H9 (cell line): ENCODE data around the gene METTL8. TPM values are rescaled to one million over a fixed set of nuclear protein-coding genes. Genes with fewer than 3 reads are reported as not detected.

Experiments
- DNase-seq: peaks from one replicate; pipeline ENCODE4 v3.0.0-alpha.2; 2017
- H2AFZ ChIP-seq: one replicate; pipeline ENCODE4 v1.6.1; 2013; ENCODE audit warnings: mild to moderate bottlenecking, low read length, control low read depth, moderate library complexity
- H2AK5ac ChIP-seq: 2 replicates; pipeline ENCODE4 v1.6.1; 2013; ENCODE audit warnings: low read length, control low read depth, mixed read lengths; ENCODE audit not compliant: insufficient read length
- H2BK120ac ChIP-seq: one replicate; pipeline ENCODE4 v1.6.1; 2013; ENCODE audit warnings: low read depth, mild to moderate bottlenecking, low read length, control low read depth, inconsistent platforms; ENCODE audit not compliant: poor library complexity, severe bottlenecking
- H2BK12ac ChIP-seq: 2 replicates; pipeline ENCODE4 v1.6.1; 2013; ENCODE audit warnings: low read length, control low read depth, mixed read lengths, low read depth; ENCODE audit not compliant: insufficient read length
- H2BK15ac ChIP-seq: 2 replicates; pipeline ENCODE4 v1.6.1; 2013; ENCODE audit warnings: low read depth, low read length, control low read depth
- H2BK20ac ChIP-seq: one replicate; pipeline ENCODE4 v1.6.1; 2013; ENCODE audit warnings: low read depth, mild to moderate bottlenecking, low read length, control low read depth, inconsistent platforms; ENCODE audit not compliant: poor library complexity, severe bottlenecking
- H2BK5ac ChIP-seq: 2 replicates; pipeline ENCODE4 v1.6.1; 2013; ENCODE audit warnings: low read length, control low read depth, mixed read lengths; ENCODE audit not compliant: insufficient read length
- H3K14ac ChIP-seq: 2 replicates; pipeline ENCODE4 v1.6.1; 2013; ENCODE audit warnings: low read length, control low read depth; ENCODE audit not compliant: insufficient read depth
- H3K18ac ChIP-seq: 2 replicates; pipeline ENCODE4 v1.6.1; 2013; ENCODE audit warnings: low read depth, mild to moderate bottlenecking, mixed read lengths, low read length, control low read depth; ENCODE audit not compliant: insufficient read length
- H3K23ac ChIP-seq: 2 replicates; pipeline ENCODE4 v1.6.1; 2013; ENCODE audit warnings: low read length, control low read depth, mixed read lengths, low read depth; ENCODE audit not compliant: insufficient read length
- H3K23me2 ChIP-seq: 2 replicates; pipeline ENCODE4 v1.6.1; 2013; ENCODE audit warnings: low read depth, mild to moderate bottlenecking, mixed read lengths, low read length, control low read depth; ENCODE audit not compliant: insufficient read length, poor library complexity, severe bottlenecking
- H3K27ac ChIP-seq: 2 replicates; pipeline ENCODE4 v1.5.1; 2013; ENCODE audit warnings: low read length, control low read depth, mixed read lengths, low read depth; ENCODE audit not compliant: insufficient read length
- H3K27me3 ChIP-seq: 2 replicates; pipeline ENCODE4 v1.6.1; 2013; ENCODE audit warnings: low read length, control low read depth, inconsistent platforms; ENCODE audit not compliant: insufficient read depth
- H3K4ac ChIP-seq: 2 replicates; pipeline ENCODE4 v1.6.1; 2013; ENCODE audit warnings: low read depth, mild to moderate bottlenecking, control low read depth, inconsistent platforms, low read length, moderate library complexity
- H3K4me1 ChIP-seq: 2 replicates; pipeline ENCODE4 v1.6.1; 2013; ENCODE audit warnings: low read length, control low read depth, inconsistent platforms; ENCODE audit not compliant: insufficient read depth
- H3K4me2 ChIP-seq: 2 replicates; pipeline ENCODE4 v1.6.1; 2013; ENCODE audit warnings: low read length, control low read depth, mixed read lengths; ENCODE audit not compliant: insufficient read length, insufficient read depth
- H3K56ac ChIP-seq: 2 replicates; pipeline ENCODE4 v1.6.1; 2013; ENCODE audit warnings: low read depth, mild to moderate bottlenecking, mixed read lengths, low read length, control low read depth; ENCODE audit not compliant: insufficient read length
- H3K79me1 ChIP-seq: 2 replicates; pipeline ENCODE4 v1.6.1; 2013; ENCODE audit warnings: low read depth, mild to moderate bottlenecking, moderate library complexity, low read length, control low read depth, inconsistent platforms; ENCODE audit not compliant: insufficient read depth, poor library complexity, severe bottlenecking
- H3K79me2 ChIP-seq: 2 replicates; pipeline ENCODE4 v1.6.1; 2013; ENCODE audit warnings: low read length, control low read depth, inconsistent platforms; ENCODE audit not compliant: insufficient read depth
- H3K9ac ChIP-seq: 2 replicates; pipeline ENCODE4 v1.6.1; 2013; ENCODE audit warnings: low read length, control low read depth, mixed read lengths; ENCODE audit not compliant: insufficient read length; ENCODE audit errors: extremely low read depth
- H3K9me3 ChIP-seq: one replicate; pipeline ENCODE4 v1.6.1; 2013; ENCODE audit warnings: low read depth, low read length, inconsistent platforms; ENCODE audit not compliant: control insufficient read depth
- H3T11ph ChIP-seq: one replicate; pipeline ENCODE4 v1.6.1; 2013; ENCODE audit warnings: mild to moderate bottlenecking, low read length, control low read depth, inconsistent platforms
- H4K20me1 ChIP-seq: one replicate; pipeline ENCODE4 v1.6.1; 2013; ENCODE audit not compliant: control insufficient read depth, insufficient read length, insufficient read depth
- H4K5ac ChIP-seq: 2 replicates; pipeline ENCODE4 v1.6.1; 2013; ENCODE audit warnings: low read depth, mild to moderate bottlenecking, mixed read lengths, low read length, control low read depth; ENCODE audit not compliant: insufficient read length
- H4K8ac ChIP-seq: replicated peaks from 2 replicates; pipeline ENCODE4 v1.6.1; 2013; ENCODE audit warnings: low read length, control low read depth, mixed read lengths, low read depth; ENCODE audit not compliant: insufficient read length
- H4K91ac ChIP-seq: 2 replicates; pipeline ENCODE4 v1.6.1; 2013; ENCODE audit warnings: low read depth, mild to moderate bottlenecking, moderate library complexity, mixed read lengths, low read length, control low read depth; ENCODE audit not compliant: insufficient read length
- H3K27ac Mint-ChIP-seq, 3 experiments: 2 replicates in 2 of 3; 3 replicates in 1 of 3; pipeline ENCODE4 v1.8.0; 2020 to 2021; ENCODE audit warnings: mixed read lengths in 3 of 3, mild to moderate bottlenecking in 1 of 3, moderate library complexity in 1 of 3
- H3K27me3 Mint-ChIP-seq: 2 replicates; pipeline ENCODE4 v1.8.0; 2021; ENCODE audit warnings: low read depth, mild to moderate bottlenecking, moderate library complexity, mixed read lengths
- H3K36me3 Mint-ChIP-seq, 3 experiments: 2 replicates in 2 of 3; 3 replicates in 1 of 3; pipeline ENCODE4 v1.8.0; 2020 to 2021; ENCODE audit warnings: low read depth in 3 of 3, mixed read lengths in 3 of 3; ENCODE audit not compliant: insufficient read depth in 1 of 3
- H3K4me1 Mint-ChIP-seq, 2 experiments: 2 replicates each; pipeline ENCODE4 v1.8.0; 2020; ENCODE audit warnings: mixed read lengths in 2 of 2
- H3K4me3 Mint-ChIP-seq, 2 experiments: 2 replicates in 1 of 2; 3 replicates in 1 of 2; pipeline ENCODE4 v1.8.0; 2020 to 2021; ENCODE audit warnings: mild to moderate bottlenecking in 2 of 2, mixed read lengths in 2 of 2, moderate library complexity in 1 of 2
- H3K9me3 Mint-ChIP-seq, 2 experiments: 2 replicates in 1 of 2; 3 replicates in 1 of 2; pipeline ENCODE4 v1.8.0; 2020; ENCODE audit warnings: mild to moderate bottlenecking in 2 of 2, mixed read lengths in 2 of 2, moderate library complexity in 1 of 2
- CTCF ChIP-seq: fragments of 200-600 bp; sonication (generic); conservative IDR thresholded peaks from 3 replicates; pipeline ENCODE4 v1.8.0; 2021; ENCODE audit warnings: antibody characterized with exemption, mild to moderate bottlenecking
- WGBS: extraction: QIAGEN DNeasy Blood & Tissue Kit; methylation state at CpG from one replicate; pipeline ENCODE4 v1.1.7; 2013; ENCODE audit warnings: missing lambda C conversion rate, low lambda C conversion rate, mixed read lengths; ENCODE audit not compliant: insufficient read length; ENCODE audit errors: extremely low coverage; 5-methylcytosine and 5-hydroxymethylcytosine counted together
- total RNA-seq: library from RNA; stranded (reverse); gene quantifications from 2 replicates; pipeline ENCODE4 v1.2.1, GENCODE V29; 2021

METTL8 gene
- total RNA-seq, 1 experiment from 2014 or later: 40.9 TPM

- H3K14ac ChIP-seq: no peak overlapping the region
- no peak overlapping the region for H2BK12ac ChIP-seq
- peaks cover 24 to 26% of the 10 kb centered on the region in 2 experiments for H3K4me1 Mint-ChIP-seq
- H3K36me3 Mint-ChIP-seq: peaks cover 28 to 46% (median 30%) of the 10 kb centered on the region in 3 experiments
- H3K27ac Mint-ChIP-seq: no peak overlapping the region
- H2BK5ac ChIP-seq: no peak overlapping the region
- H3K23me2 ChIP-seq: no peaks in the 10 kb centered on the region
- no peak overlapping the region for H3K56ac ChIP-seq
- H4K91ac ChIP-seq: no peak overlapping the region
- H2BK120ac ChIP-seq: no peak overlapping the region
- no peak overlapping the region for H3K23ac ChIP-seq
- no peak overlapping the region for H2AFZ ChIP-seq
- no peak for TF ChIP-seq CTCF
- H4K5ac ChIP-seq: no peak overlapping the region
- H3K79me1 ChIP-seq: no peaks in the 10 kb centered on the region
- no peak overlapping the region for H3K4me3 Mint-ChIP-seq
- peaks cover 6% of the 10 kb centered on the region for H3K4me1 ChIP-seq
- H3T11ph ChIP-seq: no peak overlapping the region
- no peak overlapping the region for H3K4ac ChIP-seq
- H3K9ac ChIP-seq: no peak overlapping the region
- H2BK20ac ChIP-seq: no peak overlapping the region
- no peak overlapping the region for H4K8ac ChIP-seq
- H3K27me3 ChIP-seq: no peaks in the 10 kb centered on the region
- H3K79me2 ChIP-seq: no peaks in the 10 kb centered on the region
- H3K9me3 ChIP-seq: peaks cover 18% of the 10 kb centered on the region
- DNase-seq: no peak
- H3K18ac ChIP-seq: no peak overlapping the region
- H4K20me1 ChIP-seq: no peaks in the 10 kb centered on the region
- H3K4me2 ChIP-seq: no peak overlapping the region
- no CpG with 5 or more reads among the region's 2 CpGs for WGBS
- H3K27me3 Mint-ChIP-seq: peaks cover 3% of the 10 kb centered on the region; the same call in 1 of the 2 replicates
- no peak overlapping the region for H2AK5ac ChIP-seq
- peaks cover 31 to 41% of the 10 kb centered on the region in 2 experiments for H3K9me3 Mint-ChIP-seq
- no peak overlapping the region for H2BK15ac ChIP-seq
- H3K27ac ChIP-seq: no peak overlapping the region
These were observed 122.9 kb downstream of the METTL8 start for GRCh38 chr2:171310889-171311288.
